Sigmoid colon (tissue), 4 donors: ENCODE data around the gene CAPN15.

Experiments used
- CTCF ChIP-seq, 4 experiments: fragments of 450-650 bp in 3 of 4; fragments of 200-600 bp in 1 of 4; IDR thresholded peaks; one replicate each; pipeline ENCODE4 v1.5.1; 2016 to 2019; ENCODE audit warnings: antibody characterized with exemption in 4 of 4, mild to moderate bottlenecking in 3 of 4, moderate library complexity in 2 of 4
- POLR2AphosphoS5 ChIP-seq, 4 donors: sonication (generic); formaldehyde crosslinking; IDR thresholded peaks; one replicate each; pipeline ENCODE4 v1.6.1; 2017; ENCODE audit warnings: antibody characterized with exemption in 4 of 4

DNA sequence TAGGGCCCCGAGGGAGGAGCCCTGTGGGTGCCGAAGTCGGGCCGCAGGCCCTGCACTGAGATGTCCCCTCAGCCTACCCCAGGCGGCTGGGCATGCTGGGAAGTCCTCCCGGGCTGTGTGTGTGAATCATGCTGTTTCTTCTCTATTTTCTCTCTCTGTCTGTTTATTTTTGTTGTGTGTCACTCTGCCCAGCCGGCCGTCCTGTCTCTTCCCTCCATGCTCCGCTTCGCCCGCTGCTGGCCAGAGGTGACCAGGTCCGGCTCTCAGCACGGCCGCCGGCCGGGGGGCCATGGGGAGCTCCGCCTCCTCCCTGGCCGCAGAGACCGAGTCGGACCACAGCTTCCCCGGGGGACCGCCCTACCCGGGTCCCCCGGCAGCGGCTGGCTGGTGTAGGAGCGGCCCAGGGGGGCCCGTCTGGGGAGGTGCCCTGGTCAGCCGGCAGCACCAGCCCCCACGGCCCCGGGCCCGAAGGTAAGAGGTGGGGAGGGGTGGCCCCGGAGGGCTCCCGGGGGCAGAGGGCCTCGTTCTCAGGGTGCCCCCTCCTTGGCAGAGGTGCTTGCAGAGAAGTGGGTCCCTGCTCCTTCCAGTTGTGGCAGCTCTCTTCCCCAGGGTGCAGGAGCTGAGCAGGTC is 12.5 kb downstream of the CAPN15 start:
- TF ChIP-seq CTCF (IDR thresholded peaks at IDR 0.05) (no peak), POLR2AphosphoS5 (IDR thresholded peaks at IDR 0.05) (no peak)
